Fibroblast of pulmonary artery (primary cell): Measurements from ENCODE around the gene CYP27B1.
"Not testable (repeated sequence)": the region's sequence is repeated elsewhere in the genome, so short reads cannot be mapped to it uniquely, and the experiment has no call there.

Source experiments
- DNase-seq: peaks from one replicate; pipeline ENCODE4 v3.0.0-alpha.2; 2010; ENCODE audit warnings: low read depth
- H3K4me3 ChIP-seq: replicated peaks from 2 replicates; pipeline ENCODE4 v1.5.1; 2011; ENCODE audit warnings: low read depth, mild to moderate bottlenecking, control low read depth, low read length, moderate library complexity
- CTCF ChIP-seq: IDR thresholded peaks from 2 replicates; pipeline ENCODE4 v1.5.1; 2011; ENCODE audit warnings: mild to moderate bottlenecking, control low read depth, low read length, inconsistent platforms; ENCODE audit errors: missing control alignments

CYP27B1 gene

GRCh38 chr12:57779736-57780135, 12.9 kb upstream of the CYP27B1 start:
- no peak for TF ChIP-seq CTCF
- DNase-seq = peak; percentile 35
- no peak overlapping the region for H3K4me3 ChIP-seq

- TF ChIP-seq CTCF = no peak
- H3K4me3 ChIP-seq = no peak overlapping the region
- no peak for DNase-seq
Measured at GRCh38 chr12:57777911-57778310, 11.0 kb upstream of the CYP27B1 start.

GRCh38 chr12:57777367-57777766, 10.5 kb upstream of the CYP27B1 start:
- no peak for TF ChIP-seq CTCF
- no peak for DNase-seq
- H3K4me3 ChIP-seq = no peak overlapping the region

GRCh38 chr12:57776247-57776587, 9.3 kb upstream of the CYP27B1 start:
- no peak for DNase-seq
- no peak for TF ChIP-seq CTCF
- no peak overlapping the region for H3K4me3 ChIP-seq

- H3K4me3 ChIP-seq = no peak overlapping the region
- no peak for TF ChIP-seq CTCF
- no peak for DNase-seq
Measured at GRCh38 chr12:57775563-57776246, 8.8 kb upstream of the CYP27B1 start.

GRCh38 chr12:57775044-57775443, 8.2 kb upstream of the CYP27B1 start:
- DNase-seq = no peak
- TF ChIP-seq CTCF = no peak
- no peak overlapping the region for H3K4me3 ChIP-seq

- not testable (repeated sequence) for H3K4me3 ChIP-seq, DNase-seq
Measured at GRCh38 chr12:57774634-57775033, 7.8 kb upstream of the CYP27B1 start.
